ENCODE data around the gene HSBP1L1.
A peak's percentile ranks its signal among the peaks of the same experiment; 100 is the strongest.

DNA sequence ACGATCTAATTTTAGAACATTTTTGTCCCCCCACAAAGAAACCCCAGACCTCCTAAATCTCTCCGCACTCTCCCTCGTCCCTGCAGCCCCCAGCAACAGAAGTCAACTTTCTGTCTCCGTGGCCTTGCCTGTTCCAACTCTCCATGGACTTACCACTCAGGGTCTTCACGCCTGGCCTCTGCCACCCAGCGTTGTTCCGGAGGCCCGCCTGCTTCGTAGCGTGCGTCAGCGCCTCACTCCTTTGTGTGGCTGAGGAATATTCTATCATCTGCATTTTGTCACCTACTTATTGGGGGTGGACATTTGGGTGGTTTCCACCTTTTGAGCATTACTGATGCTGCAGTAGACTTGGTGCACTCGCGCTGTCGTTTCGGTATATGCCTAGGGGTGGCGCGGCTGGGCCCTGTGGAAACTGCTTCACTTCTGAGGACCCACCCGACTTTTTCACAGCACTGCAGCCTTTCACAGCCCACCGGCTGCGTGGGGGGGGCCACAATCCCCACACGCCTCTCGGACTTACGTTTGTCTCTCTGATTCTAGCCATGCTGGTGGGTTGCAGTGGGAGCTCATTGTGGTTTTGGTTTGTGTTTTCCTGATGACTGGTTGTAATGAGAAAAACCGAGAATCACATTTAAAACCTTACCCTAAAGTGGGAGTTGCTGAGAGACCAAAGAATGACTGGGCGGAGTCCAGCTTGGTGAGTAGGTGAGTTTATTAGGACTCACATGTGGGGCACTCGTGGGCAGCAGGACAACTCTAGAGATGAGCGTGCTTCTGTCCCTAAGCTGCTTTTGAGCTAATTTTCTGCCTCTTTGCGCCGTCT, 1.4 kb upstream of the HSBP1L1 start:
- no peak for TF ChIP-seq JUN (IDR thresholded peaks at IDR 0.05; ENCODE audit: low read depth, low read length)
- TF ChIP-seq, protein P1, sequence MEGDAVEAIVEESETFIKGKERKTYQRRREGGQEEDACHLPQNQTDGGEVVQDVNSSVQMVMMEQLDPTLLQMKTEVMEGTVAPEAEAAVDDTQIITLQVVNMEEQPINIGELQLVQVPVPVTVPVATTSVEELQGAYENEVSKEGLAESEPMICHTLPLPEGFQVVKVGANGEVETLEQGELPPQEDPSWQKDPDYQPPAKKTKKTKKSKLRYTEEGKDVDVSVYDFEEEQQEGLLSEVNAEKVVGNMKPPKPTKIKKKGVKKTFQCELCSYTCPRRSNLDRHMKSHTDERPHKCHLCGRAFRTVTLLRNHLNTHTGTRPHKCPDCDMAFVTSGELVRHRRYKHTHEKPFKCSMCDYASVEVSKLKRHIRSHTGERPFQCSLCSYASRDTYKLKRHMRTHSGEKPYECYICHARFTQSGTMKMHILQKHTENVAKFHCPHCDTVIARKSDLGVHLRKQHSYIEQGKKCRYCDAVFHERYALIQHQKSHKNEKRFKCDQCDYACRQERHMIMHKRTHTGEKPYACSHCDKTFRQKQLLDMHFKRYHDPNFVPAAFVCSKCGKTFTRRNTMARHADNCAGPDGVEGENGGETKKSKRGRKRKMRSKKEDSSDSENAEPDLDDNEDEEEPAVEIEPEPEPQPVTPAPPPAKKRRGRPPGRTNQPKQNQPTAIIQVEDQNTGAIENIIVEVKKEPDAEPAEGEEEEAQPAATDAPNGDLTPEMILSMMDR (IDR thresholded peaks at IDR 0.05; ENCODE audit: control extremely low read depth in 1 of 3, insufficient read depth in 1 of 3, low read depth in 1 of 3, low read length in 3 of 3): peak in 1 of 3 experiments; percentile 3; a peak in 1 of 4 replicates
- TF ChIP-seq CEBPB (IDR thresholded peaks at IDR 0.05; ENCODE audit: low read depth, low read length): no peak
- TF ChIP-seq TEAD4 (IDR thresholded peaks at IDR 0.05; ENCODE audit: low read depth, low read length): no peak
- no peak for TF ChIP-seq EP300 (IDR thresholded peaks at IDR 0.05; ENCODE audit: borderline replicate concordance in 1 of 2, low read depth in 2 of 2, low read length in 2 of 2)
- TF ChIP-seq YY1 (IDR thresholded peaks at IDR 0.05; ENCODE audit: low read depth, low read length): no peak
- TF ChIP-seq ASH2L (IDR thresholded peaks at IDR 0.05; ENCODE audit: low read length): no peak
- no peak for TF ChIP-seq TBP (IDR thresholded peaks at IDR 0.05; ENCODE audit: low read depth, low read length)
- no peak for TF ChIP-seq SP2 (IDR thresholded peaks at IDR 0.05; ENCODE audit: low read length)
- TF ChIP-seq JUND (IDR thresholded peaks at IDR 0.05; ENCODE audit: low read length): no peak
- no peak for TF ChIP-seq SRF (IDR thresholded peaks at IDR 0.05; ENCODE audit: low read depth, low read length)
- no peak for TF ChIP-seq CBX5 (IDR thresholded peaks at IDR 0.05; ENCODE audit: low read depth, low read length)
